SK-N-SH (cell line): ENCODE measurements around the gene TPRX2. TPM values are rescaled to one million over a fixed set of nuclear protein-coding genes. Genes with fewer than 3 reads are reported as not detected.

Source experiments
- CTCF ChIA-PET: fragments of 300-600, 350-600 bp; formaldehyde crosslinking; extraction: SDS; loops from one replicate; lab custom pipeline; 2021; lab: Yijun Ruan, JAX
- POLR2A ChIA-PET: fragments of 350-600 bp; sonication (Branson Sonifier 250); formaldehyde crosslinking; extraction: SDS; loops from one replicate; lab custom pipeline; 2020; ENCODE audit warnings: antibody characterized with exemption, inconsistent platforms; lab: Yijun Ruan, JAX
- DNase-seq: peaks from one replicate; pipeline ENCODE4 v3.0.0; 2012
- H2AFZ ChIP-seq: fragments of 200-600 bp; sonication (generic); 2 replicates; pipeline ENCODE4 v1.8.1; 2016; ENCODE audit warnings: antibody characterized with exemption, mild to moderate bottlenecking, low read depth
- H3F3A ChIP-seq: fragments of 200-600 bp; sonication (generic); replicated peaks from 2 replicates; pipeline ENCODE3; 2016; ENCODE audit warnings: antibody characterized with exemption, mild to moderate bottlenecking; ENCODE audit not compliant: insufficient read depth
- H3K27ac ChIP-seq, 2 experiments: fragments of 200-500 bp in 1 of 2; fragments of 200-600 bp in 1 of 2; sonication (Bioruptor generic) in 1 of 2; sonication (generic), shearing (Covaris generic) in 1 of 2; 2 replicates each; pipeline versions ENCODE4 v1.5.1 to v1.6.1; 2014 to 2016; ENCODE audit warnings: low read depth in 2 of 2, inconsistent platforms in 1 of 2, low read length in 1 of 2, mild to moderate bottlenecking in 1 of 2, mixed read lengths in 1 of 2
- H3K27me3 ChIP-seq: fragments of 200-600 bp; sonication (generic), shearing (Covaris generic); 2 replicates; pipeline ENCODE4 v1.6.1; 2016; ENCODE audit warnings: mixed run types; ENCODE audit not compliant: insufficient read depth
- H3K36me3 ChIP-seq, 2 experiments: fragments of 200-500 bp in 1 of 2; fragments of 200-600 bp in 1 of 2; sonication (Bioruptor generic) in 1 of 2; sonication (generic) in 1 of 2; replicated peaks in 1 of 2; 2 replicates each; pipeline versions ENCODE3 to v1.5.1; 2014 to 2016; ENCODE audit warnings: low read length in 1 of 2, mild to moderate bottlenecking in 1 of 2; ENCODE audit not compliant: insufficient read depth in 2 of 2, control insufficient read depth in 1 of 2
- H3K4me1 ChIP-seq, 2 experiments: fragments of 200-500 bp in 1 of 2; fragments of 200-600 bp in 1 of 2; sonication (Bioruptor generic) in 1 of 2; sonication (generic), shearing (Covaris generic) in 1 of 2; 2 replicates each; pipeline versions ENCODE4 v1.5.1 to v1.6.1; 2014 to 2016; ENCODE audit warnings: low read depth in 1 of 2, low read length in 1 of 2, mixed run types in 1 of 2; ENCODE audit not compliant: insufficient read depth in 2 of 2, control insufficient read depth in 1 of 2
- H3K4me2 ChIP-seq: fragments of 200-600 bp; sonication (generic), shearing (Covaris generic); 2 replicates; pipeline ENCODE4 v1.6.1; 2017; ENCODE audit warnings: mixed run types
- H3K4me3 ChIP-seq, 2 experiments: fragments of 200-500 bp in 1 of 2; fragments of 200-600 bp in 1 of 2; sonication (Bioruptor generic) in 1 of 2; sonication (generic), shearing (Covaris generic) in 1 of 2; 2 replicates each; pipeline versions ENCODE4 v1.5.1 to v1.8.1; 2014 to 2016; ENCODE audit warnings: low read depth in 2 of 2, inconsistent platforms in 1 of 2, low read length in 1 of 2, mild to moderate bottlenecking in 1 of 2, mixed read lengths in 1 of 2, moderate library complexity in 1 of 2
- H3K79me2 ChIP-seq: fragments of 200-600 bp; sonication (generic); 2 replicates; pipeline ENCODE4 v1.8.1; 2017; ENCODE audit warnings: mild to moderate bottlenecking; ENCODE audit not compliant: insufficient read depth
- H3K9ac ChIP-seq: fragments of 200-600 bp; sonication (generic); 2 replicates; pipeline ENCODE4 v1.6.1; 2017; ENCODE audit warnings: mixed run types
- H3K9me2 ChIP-seq: fragments of 200-600 bp; sonication (generic); 2 replicates; pipeline ENCODE4 v1.6.1; 2017; ENCODE audit warnings: mixed run types
- H3K9me3 ChIP-seq: fragments of 200-600 bp; sonication (generic); 2 replicates; pipeline ENCODE4 v1.6.1; 2017; ENCODE audit warnings: mixed run types, mild to moderate bottlenecking, moderate library complexity
- H4K20me1 ChIP-seq: fragments of 200-600 bp; sonication (generic); 2 replicates; pipeline ENCODE4 v1.6.1; 2017; ENCODE audit warnings: mild to moderate bottlenecking, mixed run types; ENCODE audit not compliant: insufficient read depth
- ELF1 ChIP-seq: IDR thresholded peaks from 2 replicates; pipeline ENCODE4 v1.4.0; 2012
- EZH2phosphoT487 ChIP-seq: fragments of 200-600 bp; sonication (generic); IDR thresholded peaks from 2 replicates; pipeline ENCODE4 v1.6.1; 2017; ENCODE audit warnings: low read depth, mixed run types, mild to moderate bottlenecking, antibody characterized with exemption, moderate library complexity, borderline replicate concordance
- FOSL2 ChIP-seq: IDR thresholded peaks from 2 replicates; pipeline ENCODE4 v1.4.0; 2012; ENCODE audit warnings: low read depth, mild to moderate bottlenecking, moderate library complexity, borderline replicate concordance
- FOXJ3 ChIP-seq: sonication (generic); formaldehyde crosslinking; IDR thresholded peaks from 2 replicates; pipeline ENCODE4 v1.5.1; 2020; ENCODE audit warnings: mild to moderate bottlenecking, missing genetic modification reagents
- FOXM1 ChIP-seq: IDR thresholded peaks from 2 replicates; pipeline ENCODE4 v1.4.0; 2012; ENCODE audit warnings: low read depth, mild to moderate bottlenecking
- GABPA ChIP-seq: IDR thresholded peaks from 2 replicates; pipeline ENCODE4 v1.4.0; 2012; ENCODE audit warnings: low read depth, mild to moderate bottlenecking
- GATA2 ChIP-seq: sonication (generic); formaldehyde crosslinking; IDR thresholded peaks from 2 replicates; pipeline ENCODE4 v1.5.0; 2020; ENCODE audit warnings: mild to moderate bottlenecking, missing genetic modification reagents
- MXI1 ChIP-seq: IDR thresholded peaks from 2 replicates; pipeline ENCODE4 v1.6.1; 2012; ENCODE audit warnings: mild to moderate bottlenecking, low read depth, low read length, improper control_type of control experiment
- NFIC ChIP-seq: IDR thresholded peaks from 2 replicates; pipeline ENCODE4 v1.4.0; 2012; ENCODE audit warnings: borderline replicate concordance
- POLR2AphosphoS5 ChIP-seq: IDR thresholded peaks from 2 replicates; pipeline ENCODE4 v1.6.1; 2012; ENCODE audit warnings: low read depth, low read length
- RCOR1 ChIP-seq: fragments of 150-350 bp; IDR thresholded peaks from 2 replicates; pipeline ENCODE4 v1.6.1; 2017; ENCODE audit warnings: antibody characterized with exemption, low read length
- SIN3A ChIP-seq: IDR thresholded peaks from 2 replicates; pipeline ENCODE4 v1.6.1; 2012; ENCODE audit warnings: low read depth, mild to moderate bottlenecking, low read length, moderate library complexity, borderline replicate concordance
- SMC3 ChIP-seq: IDR thresholded peaks from 2 replicates; pipeline ENCODE4 v1.6.1; 2012; ENCODE audit warnings: low read depth, low read length, improper control_type of control experiment
- TAF1 ChIP-seq: IDR thresholded peaks from 2 replicates; pipeline ENCODE4 v1.6.1; 2012; ENCODE audit warnings: low read depth, mild to moderate bottlenecking, low read length, moderate library complexity, borderline replicate concordance
- TCF12 ChIP-seq: IDR thresholded peaks from 2 replicates; pipeline ENCODE4 v1.4.0; 2012
- YY1 ChIP-seq: IDR thresholded peaks from 2 replicates; pipeline ENCODE4 v1.4.0; 2012; ENCODE audit warnings: low read depth, mild to moderate bottlenecking
- WGBS: methylation state at CpG from one replicate; pipeline ENCODE4 v1.1.6; 2017; ENCODE audit warnings: low lambda C conversion rate; 5-methylcytosine and 5-hydroxymethylcytosine counted together
- polyA plus RNA-seq, 3 experiments: library from polyadenylated mRNA; depleted of rRNA; stranded (reverse); fragments of >200 nt; gene quantifications; 2 replicates each; pipeline ENCODE4 v1.2.3, GENCODE V29; 2012
- TF ChIP-seq, protein P1 (sequence below): fragments of 150-350 bp; IDR thresholded peaks from 2 replicates; pipeline ENCODE4 v1.6.1; 2016; ENCODE audit warnings: mild to moderate bottlenecking, low read depth, low read length
- TF ChIP-seq, protein P2 (sequence below): IDR thresholded peaks from 2 replicates; pipeline ENCODE4 v1.4.0; 2012; ENCODE audit warnings: low read depth, borderline replicate concordance
- TF ChIP-seq, protein P3 (sequence below): IDR thresholded peaks from 2 replicates; pipeline ENCODE4 v1.4.0; 2012; ENCODE audit warnings: low read depth
- TF ChIP-seq, protein P4 (sequence below): fragments of 150-350 bp; IDR thresholded peaks from 2 replicates; pipeline ENCODE4 v1.6.1; 2017; ENCODE audit warnings: antibody characterized with exemption, low read length, low read depth, borderline replicate concordance
- TF ChIP-seq, protein P5 (sequence below): fragments of 200-600 bp; sonication (generic); IDR thresholded peaks from 2 replicates; pipeline ENCODE4 v1.6.1; 2017; ENCODE audit warnings: antibody characterized with exemption, mild to moderate bottlenecking, moderate library complexity
- TF ChIP-seq, protein P6 (sequence below): IDR thresholded peaks from 2 replicates; pipeline ENCODE4 v1.6.1; 2012; ENCODE audit warnings: mild to moderate bottlenecking, low read depth, low read length, moderate library complexity

The TPRX2 gene
- polyA plus RNA-seq, 1 of the 3 experiments (the other 2 are of a cell fraction): not detected

DNA sequence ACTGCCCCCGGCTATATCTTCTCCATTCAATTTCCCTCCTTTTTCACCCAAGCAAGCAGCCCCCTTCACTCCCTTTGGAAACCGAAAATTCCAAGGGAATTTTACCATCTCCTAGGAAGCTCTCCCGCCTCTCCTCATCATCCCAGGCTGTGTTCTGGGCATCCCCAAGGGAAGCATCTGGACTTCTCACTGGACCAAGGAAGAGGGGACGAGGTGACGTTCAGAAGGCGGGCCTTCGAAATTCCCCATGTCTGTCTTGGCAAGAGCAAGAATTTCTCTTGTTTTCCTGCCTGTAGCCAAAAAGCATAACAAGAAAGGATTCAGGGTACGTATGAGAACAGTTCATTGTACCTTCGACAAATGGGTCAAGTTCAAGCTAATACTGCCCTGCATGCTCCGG is 6.1 kb downstream of the TPRX2 start (continued):
- TF ChIP-seq, protein P1, sequence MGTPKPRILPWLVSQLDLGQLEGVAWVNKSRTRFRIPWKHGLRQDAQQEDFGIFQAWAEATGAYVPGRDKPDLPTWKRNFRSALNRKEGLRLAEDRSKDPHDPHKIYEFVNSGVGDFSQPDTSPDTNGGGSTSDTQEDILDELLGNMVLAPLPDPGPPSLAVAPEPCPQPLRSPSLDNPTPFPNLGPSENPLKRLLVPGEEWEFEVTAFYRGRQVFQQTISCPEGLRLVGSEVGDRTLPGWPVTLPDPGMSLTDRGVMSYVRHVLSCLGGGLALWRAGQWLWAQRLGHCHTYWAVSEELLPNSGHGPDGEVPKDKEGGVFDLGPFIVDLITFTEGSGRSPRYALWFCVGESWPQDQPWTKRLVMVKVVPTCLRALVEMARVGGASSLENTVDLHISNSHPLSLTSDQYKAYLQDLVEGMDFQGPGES: no peak
- TF ChIP-seq, protein P2, sequence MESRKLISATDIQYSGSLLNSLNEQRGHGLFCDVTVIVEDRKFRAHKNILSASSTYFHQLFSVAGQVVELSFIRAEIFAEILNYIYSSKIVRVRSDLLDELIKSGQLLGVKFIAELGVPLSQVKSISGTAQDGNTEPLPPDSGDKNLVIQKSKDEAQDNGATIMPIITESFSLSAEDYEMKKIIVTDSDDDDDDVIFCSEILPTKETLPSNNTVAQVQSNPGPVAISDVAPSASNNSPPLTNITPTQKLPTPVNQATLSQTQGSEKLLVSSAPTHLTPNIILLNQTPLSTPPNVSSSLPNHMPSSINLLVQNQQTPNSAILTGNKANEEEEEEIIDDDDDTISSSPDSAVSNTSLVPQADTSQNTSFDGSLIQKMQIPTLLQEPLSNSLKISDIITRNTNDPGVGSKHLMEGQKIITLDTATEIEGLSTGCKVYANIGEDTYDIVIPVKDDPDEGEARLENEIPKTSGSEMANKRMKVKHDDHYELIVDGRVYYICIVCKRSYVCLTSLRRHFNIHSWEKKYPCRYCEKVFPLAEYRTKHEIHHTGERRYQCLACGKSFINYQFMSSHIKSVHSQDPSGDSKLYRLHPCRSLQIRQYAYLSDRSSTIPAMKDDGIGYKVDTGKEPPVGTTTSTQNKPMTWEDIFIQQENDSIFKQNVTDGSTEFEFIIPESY: no peak
- TF ChIP-seq, protein P3, sequence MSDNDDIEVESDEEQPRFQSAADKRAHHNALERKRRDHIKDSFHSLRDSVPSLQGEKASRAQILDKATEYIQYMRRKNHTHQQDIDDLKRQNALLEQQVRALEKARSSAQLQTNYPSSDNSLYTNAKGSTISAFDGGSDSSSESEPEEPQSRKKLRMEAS: no peak
- TF ChIP-seq TCF12 (no peak), FOXM1 (no peak), MXI1 (no peak), EZH2phosphoT487 (no peak), GATA2 (CRISPR knock-in tag) (no peak), GABPA (no peak), SIN3A (no peak), SMC3 (no peak)
- TF ChIP-seq, protein P4, sequence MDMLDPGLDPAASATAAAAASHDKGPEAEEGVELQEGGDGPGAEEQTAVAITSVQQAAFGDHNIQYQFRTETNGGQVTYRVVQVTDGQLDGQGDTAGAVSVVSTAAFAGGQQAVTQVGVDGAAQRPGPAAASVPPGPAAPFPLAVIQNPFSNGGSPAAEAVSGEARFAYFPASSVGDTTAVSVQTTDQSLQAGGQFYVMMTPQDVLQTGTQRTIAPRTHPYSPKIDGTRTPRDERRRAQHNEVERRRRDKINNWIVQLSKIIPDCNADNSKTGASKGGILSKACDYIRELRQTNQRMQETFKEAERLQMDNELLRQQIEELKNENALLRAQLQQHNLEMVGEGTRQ: no peak

DNA sequence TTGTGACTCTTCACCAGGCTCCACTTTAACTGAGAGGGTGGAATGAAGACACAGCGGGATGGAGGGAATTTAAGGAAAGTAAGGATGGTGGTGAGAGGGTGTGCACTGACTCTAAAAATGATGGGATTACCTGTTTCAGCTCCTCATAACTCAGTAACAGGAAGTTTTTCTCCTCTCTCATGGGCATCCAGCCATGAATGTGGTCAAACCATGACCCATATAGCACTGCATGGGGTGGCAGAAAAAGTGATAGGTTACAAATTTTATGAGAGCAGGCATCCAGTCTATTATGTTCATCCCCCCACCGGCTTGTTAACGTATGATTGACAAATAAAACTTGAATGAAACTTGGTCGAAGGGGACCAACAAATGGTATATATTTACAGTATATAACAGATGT is 19.9 kb downstream of the TPRX2 start:
- no peak overlapping the region for H2AFZ ChIP-seq
- no peaks in the 10 kb centered on the region for H3K4me1 ChIP-seq
- no peaks in the 10 kb centered on the region for H3K9me2 ChIP-seq
- H4K20me1 ChIP-seq: no peaks in the 10 kb centered on the region
- peaks cover 58% of the 10 kb centered on the region; the same call in 1 of the 2 replicates for H3K27me3 ChIP-seq
- H3K9ac ChIP-seq: no peak overlapping the region
- POLR2A ChIA-PET: no interaction called here
- no peaks in the 10 kb centered on the region for H3F3A ChIP-seq
- H3K9me3 ChIP-seq: no peaks in the 10 kb centered on the region
- no peak overlapping the region for H3K4me3 ChIP-seq
- CTCF ChIA-PET: interaction anchor here (1.2 kb wide), 1 partner anchor 10 kb away, joined by 7 read pairs; no protein-coding TSS in a partner anchor
- H3K36me3 ChIP-seq: no peaks in the 10 kb centered on the region
- 37% methylated on average over 4 of the region's 4 CpGs for WGBS
- no peaks in the 10 kb centered on the region for H3K79me2 ChIP-seq
- H3K27ac ChIP-seq: no peak overlapping the region
- no peak for DNase-seq
- H3K4me2 ChIP-seq: no peak overlapping the region
- TF ChIP-seq FOSL2: no peak
- no peak for TF ChIP-seq SIN3A
- TF ChIP-seq, protein P5, sequence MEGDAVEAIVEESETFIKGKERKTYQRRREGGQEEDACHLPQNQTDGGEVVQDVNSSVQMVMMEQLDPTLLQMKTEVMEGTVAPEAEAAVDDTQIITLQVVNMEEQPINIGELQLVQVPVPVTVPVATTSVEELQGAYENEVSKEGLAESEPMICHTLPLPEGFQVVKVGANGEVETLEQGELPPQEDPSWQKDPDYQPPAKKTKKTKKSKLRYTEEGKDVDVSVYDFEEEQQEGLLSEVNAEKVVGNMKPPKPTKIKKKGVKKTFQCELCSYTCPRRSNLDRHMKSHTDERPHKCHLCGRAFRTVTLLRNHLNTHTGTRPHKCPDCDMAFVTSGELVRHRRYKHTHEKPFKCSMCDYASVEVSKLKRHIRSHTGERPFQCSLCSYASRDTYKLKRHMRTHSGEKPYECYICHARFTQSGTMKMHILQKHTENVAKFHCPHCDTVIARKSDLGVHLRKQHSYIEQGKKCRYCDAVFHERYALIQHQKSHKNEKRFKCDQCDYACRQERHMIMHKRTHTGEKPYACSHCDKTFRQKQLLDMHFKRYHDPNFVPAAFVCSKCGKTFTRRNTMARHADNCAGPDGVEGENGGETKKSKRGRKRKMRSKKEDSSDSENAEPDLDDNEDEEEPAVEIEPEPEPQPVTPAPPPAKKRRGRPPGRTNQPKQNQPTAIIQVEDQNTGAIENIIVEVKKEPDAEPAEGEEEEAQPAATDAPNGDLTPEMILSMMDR: no peak
- TF ChIP-seq, protein P3: no peak
- TF ChIP-seq TCF12: no peak
- no peak for TF ChIP-seq NFIC
- no peak for TF ChIP-seq TAF1
- no peak for TF ChIP-seq MXI1
- TF ChIP-seq RCOR1: no peak
- TF ChIP-seq FOXJ3 (CRISPR knock-in tag): no peak
- TF ChIP-seq YY1: no peak
- TF ChIP-seq POLR2AphosphoS5: no peak
- TF ChIP-seq ELF1: no peak
- TF ChIP-seq, protein P6, sequence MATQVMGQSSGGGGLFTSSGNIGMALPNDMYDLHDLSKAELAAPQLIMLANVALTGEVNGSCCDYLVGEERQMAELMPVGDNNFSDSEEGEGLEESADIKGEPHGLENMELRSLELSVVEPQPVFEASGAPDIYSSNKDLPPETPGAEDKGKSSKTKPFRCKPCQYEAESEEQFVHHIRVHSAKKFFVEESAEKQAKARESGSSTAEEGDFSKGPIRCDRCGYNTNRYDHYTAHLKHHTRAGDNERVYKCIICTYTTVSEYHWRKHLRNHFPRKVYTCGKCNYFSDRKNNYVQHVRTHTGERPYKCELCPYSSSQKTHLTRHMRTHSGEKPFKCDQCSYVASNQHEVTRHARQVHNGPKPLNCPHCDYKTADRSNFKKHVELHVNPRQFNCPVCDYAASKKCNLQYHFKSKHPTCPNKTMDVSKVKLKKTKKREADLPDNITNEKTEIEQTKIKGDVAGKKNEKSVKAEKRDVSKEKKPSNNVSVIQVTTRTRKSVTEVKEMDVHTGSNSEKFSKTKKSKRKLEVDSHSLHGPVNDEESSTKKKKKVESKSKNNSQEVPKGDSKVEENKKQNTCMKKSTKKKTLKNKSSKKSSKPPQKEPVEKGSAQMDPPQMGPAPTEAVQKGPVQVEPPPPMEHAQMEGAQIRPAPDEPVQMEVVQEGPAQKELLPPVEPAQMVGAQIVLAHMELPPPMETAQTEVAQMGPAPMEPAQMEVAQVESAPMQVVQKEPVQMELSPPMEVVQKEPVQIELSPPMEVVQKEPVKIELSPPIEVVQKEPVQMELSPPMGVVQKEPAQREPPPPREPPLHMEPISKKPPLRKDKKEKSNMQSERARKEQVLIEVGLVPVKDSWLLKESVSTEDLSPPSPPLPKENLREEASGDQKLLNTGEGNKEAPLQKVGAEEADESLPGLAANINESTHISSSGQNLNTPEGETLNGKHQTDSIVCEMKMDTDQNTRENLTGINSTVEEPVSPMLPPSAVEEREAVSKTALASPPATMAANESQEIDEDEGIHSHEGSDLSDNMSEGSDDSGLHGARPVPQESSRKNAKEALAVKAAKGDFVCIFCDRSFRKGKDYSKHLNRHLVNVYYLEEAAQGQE: no peak
